ENCODE results near the gene SDC4. TPM values are rescaled to one million over a fixed set of nuclear protein-coding genes. Genes with fewer than 3 reads are reported as not detected.

Gene SDC4
- total and polyA plus RNA-seq, 4 donors = 54.4 to 147 (median 83.6) TPM

GRCh38 chr20:45361793-45362192, 13.6 kb upstream of the SDC4 start:
- peak overlapping the region; percentile 98 for H3K27ac ChIP-seq (ENCODE audit: low read depth in 1 of 2, low read length in 2 of 2)
- no peak for DNase-seq (ENCODE audit: low spot score)
- peaks cover 16 to 53% (median 39%) of the 10 kb centered on the region in 4 donors for H3K4me1 ChIP-seq (ENCODE audit: control insufficient read depth in 4 of 4, insufficient read depth in 4 of 4, low read length in 3 of 4)

More at GRCh38 chr20:45361793-45362192, 13.6 kb upstream of the SDC4 start:
- 27% methylated on average over 6 of the region's 6 CpGs for WGBS
- H3K9ac ChIP-seq (ENCODE audit: low read depth in 1 of 2, low read length in 2 of 2) = peak overlapping the region in 1 of 2 donors; percentile 59
- peaks cover 0 to 14% (median 11%) of the 10 kb centered on the region in 4 donors for H3K36me3 ChIP-seq (ENCODE audit: control insufficient read depth in 4 of 4, insufficient read depth in 3 of 4, low read depth in 1 of 4, low read length in 3 of 4)
- TF ChIP-seq HNF4G (IDR thresholded peaks at IDR 0.05) = no peak
- no peak for TF ChIP-seq ZBTB33 (IDR thresholded peaks at IDR 0.05)
- peak; percentile 29 to 37 for TF ChIP-seq RXRA (IDR thresholded peaks at IDR 0.05)
- peak; percentile 26 to 36 for TF ChIP-seq HNF4A (conservative IDR thresholded peaks at IDR 0.05)
- no peak for TF ChIP-seq NR2F2 (IDR thresholded peaks at IDR 0.05)
- TF ChIP-seq FOXA2 (IDR thresholded peaks at IDR 0.05) = no peak
- TF ChIP-seq YY1 (IDR thresholded peaks at IDR 0.05) = peak; percentile 74
- TF ChIP-seq SP1 (IDR thresholded peaks at IDR 0.05) = peak; percentile 52
- no peak for TF ChIP-seq EGR1 (IDR thresholded peaks at IDR 0.05; ENCODE audit: low read depth in 2 of 2)
- peak; percentile 44 for TF ChIP-seq TAF1 (conservative IDR thresholded peaks at IDR 0.05)
- TF ChIP-seq RAD21 (IDR thresholded peaks at IDR 0.05) = peak in 1 of 2 donors; percentile 25
- TF ChIP-seq CTCF (IDR thresholded peaks at IDR 0.05; ENCODE audit: low read depth, low read length, missing input control) = no peak
- no peak for TF ChIP-seq GABPA (IDR thresholded peaks at IDR 0.05 in 1 of 2, conservative IDR thresholded peaks at IDR 0.05 in 1 of 2)
- TF ChIP-seq JUND (IDR thresholded peaks at IDR 0.05) = no peak
- TF ChIP-seq REST (IDR thresholded peaks at IDR 0.05) = no peak
- no peak for TF ChIP-seq ATF3 (IDR thresholded peaks at IDR 0.05)
- TF ChIP-seq MAX (IDR thresholded peaks at IDR 0.05) = no peak
- peak; percentile 15 for TF ChIP-seq FOXA1 (IDR thresholded peaks at IDR 0.05)
- H3K4me3 ChIP-seq (ENCODE audit: low read depth in 1 of 3, low read length in 3 of 3) = no peak overlapping the region
- H3K9me3 ChIP-seq (ENCODE audit: control insufficient read depth in 4 of 4, low read length in 3 of 4) = no peaks in the 10 kb centered on the region
- no peaks in the 10 kb centered on the region for H3K27me3 ChIP-seq (ENCODE audit: control insufficient read depth in 4 of 4, insufficient read depth in 4 of 4, low read length in 3 of 4)
